ENCODE results near the gene C5orf63. TPM values are rescaled to one million over a fixed set of nuclear protein-coding genes. Genes with fewer than 3 reads are reported as not detected.
A peak's percentile ranks its signal among the peaks of the same experiment; 100 is the strongest.
"Not testable (repeated sequence)": the region's sequence is repeated elsewhere in the genome, so short reads cannot be mapped to it uniquely, and the experiment has no call there.

The C5orf63 gene
- total RNA-seq, 1 experiment from 2014 or later: not detected

GRCh38 chr5:127008300-127008975, 64.9 kb downstream of the C5orf63 start:
- DNase-seq (ENCODE audit: low spot score): no peak

GRCh38 chr5:127007522-127007921, 65.8 kb downstream of the C5orf63 start:
- DNase-seq (ENCODE audit: low spot score): no peak

GRCh38 chr5:127006744-127007143, 66.6 kb downstream of the C5orf63 start:
- no peak for DNase-seq (ENCODE audit: low spot score)

DNA sequence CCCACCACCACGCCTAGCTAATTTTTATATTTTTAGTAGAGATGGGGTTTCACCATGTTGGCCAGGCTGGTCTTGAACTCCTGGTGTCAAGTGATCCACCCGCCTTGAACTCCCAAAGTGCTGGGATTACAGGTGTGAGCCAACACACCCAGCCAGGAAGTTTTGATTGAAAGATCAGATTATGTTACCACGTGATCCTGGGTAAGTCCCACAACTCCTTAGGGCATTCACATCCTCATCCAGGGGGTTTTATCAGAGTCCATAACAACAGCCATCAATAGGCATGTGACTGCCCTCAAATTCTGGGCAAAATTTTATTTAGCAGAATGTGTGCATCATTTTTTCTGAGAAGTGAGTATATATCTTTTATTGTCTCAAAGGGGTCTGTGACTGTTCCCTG, 68.0 kb downstream of the C5orf63 start:
- not testable (repeated sequence) for DNase-seq (ENCODE audit: low spot score)

GRCh38 chr5:127004721-127005120, 68.6 kb downstream of the C5orf63 start:
- DNase-seq (ENCODE audit: low spot score): no peak

GRCh38 chr5:127003798-127004495, 69.4 kb downstream of the C5orf63 start:
- DNase-seq (ENCODE audit: low spot score): no peak

DNA sequence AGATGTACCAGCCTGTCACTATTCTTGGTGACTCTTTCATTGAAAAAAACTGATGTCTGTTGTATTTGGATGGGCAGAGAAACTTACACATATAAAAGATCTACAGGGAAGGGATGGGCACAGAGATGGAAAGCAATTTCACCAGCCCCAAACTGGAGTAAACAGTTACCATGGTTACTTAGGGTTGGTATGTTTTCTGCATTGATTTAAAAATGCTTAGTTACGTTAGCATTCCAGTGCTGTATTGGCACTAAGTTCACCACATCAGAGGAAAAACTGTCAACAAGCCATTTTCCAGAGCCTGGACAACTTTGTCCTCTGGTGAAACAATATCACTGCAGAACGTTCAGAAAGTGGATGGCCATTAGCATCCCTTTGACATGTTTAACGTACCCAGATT, 70.9 kb downstream of the C5orf63 start:
- no peak for DNase-seq (ENCODE audit: low spot score)

GRCh38 chr5:127001621-127002296, 71.5 kb downstream of the C5orf63 start:
- DNase-seq (ENCODE audit: low spot score): peak; percentile 21

Other genes with a start within 250 kb of the C5orf63 start
- gene MARCHF3, start 42.9 kb downstream of the C5orf63 start, total RNA-seq (2014; rRNA removed; shearing (Covaris generic)): 0.21 and 1.0 TPM in 2 replicates
- 0.14 TPM in 1 of 2 replicates, not detected in the other for gene MEGF10, start 217.3 kb upstream of the C5orf63 start, total RNA-seq (2014; rRNA removed; shearing (Covaris generic))